Measurements from ENCODE around the gene ASPDH. TPM values are rescaled to one million over a fixed set of nuclear protein-coding genes. Genes with fewer than 3 reads are reported as not detected.

The ASPDH gene
- polyA plus RNA-seq, 4 donors = 7.2 to 13.3 (median 10.6) TPM

DNA sequence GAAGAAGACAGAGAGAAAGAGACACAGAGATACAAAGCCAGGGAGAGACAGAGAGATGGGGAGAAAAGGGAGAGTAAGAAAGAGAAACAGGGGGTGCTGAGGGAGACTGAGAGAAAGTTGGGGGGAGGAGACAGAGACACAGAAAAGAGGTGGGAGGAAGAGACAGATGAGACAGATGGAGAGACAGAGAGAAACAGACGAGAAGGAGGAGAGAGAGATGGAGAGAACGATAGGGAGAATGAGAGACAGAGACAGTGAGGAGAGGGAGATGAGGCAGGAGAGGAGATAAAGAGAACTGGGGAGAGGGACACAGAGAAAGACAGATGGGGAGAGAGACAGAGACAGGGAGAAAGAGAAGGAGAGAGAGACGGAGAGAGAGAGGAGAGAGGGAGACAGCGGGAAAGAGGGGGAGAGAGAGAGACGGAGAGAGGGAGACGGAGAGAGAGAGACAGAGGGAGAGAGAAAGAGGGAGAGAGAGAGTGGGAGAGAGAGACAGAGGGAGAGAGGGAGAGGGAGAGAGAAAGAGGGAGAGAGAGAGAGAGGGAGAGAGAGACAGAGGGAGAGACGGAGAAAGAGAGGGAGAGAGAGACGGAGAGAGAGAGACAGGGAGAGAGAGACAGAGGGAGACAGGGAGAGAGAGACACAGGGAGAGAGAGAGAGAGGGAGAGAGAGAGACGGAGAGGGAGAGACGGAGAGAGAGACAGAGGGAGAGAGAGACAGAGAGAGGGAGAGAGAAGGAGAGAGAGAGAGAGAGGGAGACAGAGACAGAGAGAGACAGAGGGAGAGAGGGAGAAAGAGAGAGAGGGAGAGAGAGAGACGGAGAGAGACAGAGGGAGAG, 15.3 kb downstream of the ASPDH start:
- no peak for DNase-seq (ENCODE audit: low read depth in 4 of 4, low spot score in 2 of 4)

DNA sequence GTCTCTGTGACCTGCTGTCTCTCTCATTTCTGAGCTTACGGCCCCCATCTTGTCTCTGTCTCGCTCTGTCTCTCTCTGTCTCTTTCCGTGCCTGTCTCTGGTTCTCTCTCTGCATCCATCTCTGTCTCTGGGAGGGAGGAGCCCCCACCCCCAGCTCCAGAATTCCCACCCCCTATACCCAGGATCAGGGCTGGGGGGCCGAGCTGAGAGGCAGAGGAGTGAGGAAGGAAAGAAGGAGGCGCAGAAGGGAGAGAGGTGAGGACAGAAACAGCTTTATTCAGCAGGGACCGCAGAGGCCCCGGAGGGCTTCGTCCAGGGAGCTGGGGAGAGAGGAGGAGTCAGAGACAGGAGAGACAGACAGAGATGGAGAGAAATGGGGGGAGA, 16.7 kb downstream of the ASPDH start:
- no peak for DNase-seq (ENCODE audit: low read depth in 4 of 4, low spot score in 2 of 4)

DNA sequence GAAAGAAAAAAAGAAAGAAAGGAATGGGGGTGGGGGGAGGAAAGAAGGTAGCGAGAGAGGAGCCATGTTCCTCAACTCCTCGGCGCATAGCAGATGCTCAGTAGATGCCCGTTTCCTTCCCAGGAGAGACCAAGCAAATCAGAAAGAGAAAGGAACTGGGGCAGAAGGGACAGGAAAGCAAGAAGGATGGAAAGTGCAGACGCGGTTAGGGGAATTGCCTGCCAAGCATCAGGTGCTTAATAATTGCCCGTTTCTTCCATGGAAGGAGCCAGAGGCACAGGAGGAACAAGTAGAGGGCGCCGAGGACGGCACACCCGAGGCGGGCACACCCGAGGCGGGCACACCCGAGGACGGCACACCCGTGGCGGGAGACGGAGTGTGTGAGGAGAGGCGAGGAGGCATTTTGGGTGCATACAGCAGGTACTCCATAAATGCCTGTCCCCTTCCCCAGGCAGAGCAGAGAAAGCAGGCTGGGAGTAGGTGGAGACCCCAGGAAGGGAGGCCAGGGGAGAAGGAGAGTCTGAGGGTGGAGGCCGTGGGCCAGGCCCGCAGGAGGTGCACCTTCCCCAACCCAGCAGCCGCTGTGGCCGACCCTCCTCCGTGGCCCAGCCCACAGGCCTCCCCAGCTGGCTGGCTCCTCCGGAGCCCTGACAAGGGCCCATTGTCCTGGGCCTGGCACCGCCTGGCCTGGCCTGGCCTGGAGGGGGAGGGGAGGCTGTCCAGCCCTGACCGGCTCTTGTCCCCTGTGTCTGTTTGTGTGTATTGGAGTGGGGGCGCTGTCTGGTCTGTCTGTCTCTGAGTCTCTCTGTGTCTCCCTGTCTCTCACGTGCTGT, 17.3 kb downstream of the ASPDH start:
- DNase-seq (ENCODE audit: low read depth in 4 of 4, low spot score in 2 of 4) = no peak

DNA sequence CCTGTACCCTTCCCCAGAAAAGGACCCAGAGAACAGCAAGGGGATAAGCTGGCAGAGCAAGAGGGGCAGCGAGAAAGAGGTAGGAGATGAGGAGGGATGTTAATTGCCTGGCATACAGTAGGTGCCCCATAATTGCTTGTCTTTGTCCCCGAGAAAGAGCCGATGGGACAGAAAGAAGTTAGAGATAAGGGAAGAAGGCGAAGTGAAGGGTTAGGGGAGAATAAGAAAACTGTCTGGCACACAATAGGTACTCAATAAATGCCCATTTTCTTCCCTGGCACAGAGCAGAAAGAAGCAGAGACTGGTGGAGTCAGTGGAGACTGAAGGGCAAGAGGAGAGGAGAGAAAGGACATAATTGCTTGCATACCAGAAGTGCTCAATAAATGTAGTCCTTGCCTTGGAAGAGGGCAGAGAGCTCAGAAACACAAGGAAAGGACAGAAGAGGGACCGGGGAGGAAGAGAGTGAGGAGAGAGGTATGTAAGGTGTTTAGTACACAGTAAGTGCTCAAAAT, 18.6 kb downstream of the ASPDH start:
- DNase-seq (ENCODE audit: low read depth in 4 of 4, low spot score in 2 of 4) = no peak

DNA sequence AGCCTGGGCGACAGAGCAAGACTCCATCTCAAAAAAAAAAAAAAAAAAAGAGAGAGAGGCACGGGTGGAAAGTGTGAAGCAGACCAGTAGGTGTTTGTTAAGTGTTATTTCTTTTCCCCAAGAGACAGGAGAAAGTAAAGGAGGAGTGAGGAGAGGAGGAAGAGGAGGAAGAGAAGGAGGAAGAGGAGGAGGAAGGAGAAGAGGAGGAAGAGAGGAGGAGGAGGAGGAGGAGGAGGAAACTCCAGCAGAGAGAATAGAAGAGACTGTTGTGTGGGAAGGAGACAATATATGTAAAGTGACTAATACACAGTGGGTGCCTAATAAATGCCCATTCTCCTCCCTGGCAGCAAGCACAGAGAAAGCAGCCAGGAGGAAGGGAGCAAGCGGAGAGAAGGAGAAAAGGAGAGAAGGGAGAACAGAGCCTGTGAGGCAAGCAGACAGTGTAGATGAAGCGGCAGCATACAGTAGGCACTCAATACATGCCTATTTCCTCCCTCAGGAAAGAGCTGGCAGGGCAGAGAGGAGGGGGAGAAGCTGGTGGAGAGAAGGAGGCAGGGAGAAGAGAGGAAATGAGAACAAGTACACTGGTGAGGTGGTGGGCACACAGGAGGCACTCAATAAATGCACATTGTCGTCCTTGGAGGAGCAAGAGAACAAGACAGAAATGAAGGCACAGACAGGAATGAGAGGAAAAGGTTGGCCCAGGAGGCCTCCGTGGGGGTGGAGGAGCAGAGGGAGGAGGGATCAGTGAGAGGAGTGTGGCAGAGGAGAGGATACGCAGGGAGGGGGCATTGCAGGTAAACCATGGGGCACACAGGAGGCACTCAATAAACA, 19.3 kb downstream of the ASPDH start:
- no peak for DNase-seq (ENCODE audit: low read depth in 4 of 4, low spot score in 2 of 4)

DNA sequence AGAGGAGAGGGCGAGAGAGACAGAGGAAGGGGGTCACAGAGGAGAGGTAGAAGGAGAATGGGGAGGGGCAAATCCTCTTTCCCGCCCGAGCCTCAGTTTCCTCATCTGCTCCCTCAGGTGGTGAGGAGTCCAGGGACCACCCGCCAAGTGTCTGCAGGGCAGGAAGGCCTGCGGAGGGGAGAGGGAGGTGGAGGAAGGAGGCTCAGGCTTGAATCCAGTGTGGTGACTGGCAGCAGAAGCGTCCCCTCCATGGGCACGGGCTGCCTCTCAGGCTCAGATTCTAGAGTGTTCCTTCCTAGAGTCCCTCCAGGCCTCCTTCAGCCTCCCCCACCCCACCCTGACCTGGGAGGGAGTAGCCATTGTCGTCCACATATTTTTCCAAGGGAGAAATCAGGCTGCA, 20.5 kb downstream of the ASPDH start:
- DNase-seq (ENCODE audit: low read depth in 4 of 4, low spot score in 2 of 4) = no peak

DNA sequence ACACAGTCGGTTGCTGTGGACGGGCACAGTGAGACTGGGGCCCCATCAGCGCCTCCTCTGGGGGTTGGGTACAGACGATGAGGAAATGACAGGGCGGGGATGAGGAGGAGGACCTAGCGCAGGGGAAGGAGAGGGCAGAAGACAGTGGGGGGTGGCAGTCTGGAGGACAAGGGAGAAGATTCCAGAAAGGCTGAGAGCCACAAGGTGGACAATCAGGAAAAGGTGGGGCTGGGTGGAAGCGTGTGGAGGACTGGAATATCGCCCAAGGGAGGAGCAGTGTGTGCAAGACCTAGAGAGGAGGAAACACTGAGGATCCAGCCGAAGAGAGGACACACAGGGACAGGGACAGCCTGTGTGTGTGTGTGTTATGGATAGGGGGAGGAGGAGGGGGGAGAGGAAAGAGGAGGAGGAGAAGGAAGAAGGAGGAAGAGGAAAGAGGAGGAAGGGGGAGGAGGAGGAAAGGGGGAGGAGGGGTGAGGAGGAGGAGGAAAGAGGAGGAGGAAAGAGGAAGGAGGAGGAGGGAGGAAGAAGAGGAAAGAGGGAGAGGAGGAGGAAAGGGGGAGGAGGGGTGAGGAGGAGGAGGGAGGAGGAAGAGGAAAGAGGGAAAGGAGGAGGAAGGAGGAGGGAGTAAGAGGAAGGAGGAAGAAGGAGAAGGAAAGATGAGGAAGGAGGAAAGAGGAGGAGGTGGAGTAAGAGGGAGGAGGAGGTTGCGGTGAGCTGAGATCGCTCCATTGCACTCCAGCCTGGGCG, 21.2 kb downstream of the ASPDH start:
- no peak for DNase-seq (ENCODE audit: low read depth in 4 of 4, low spot score in 2 of 4)

DNA sequence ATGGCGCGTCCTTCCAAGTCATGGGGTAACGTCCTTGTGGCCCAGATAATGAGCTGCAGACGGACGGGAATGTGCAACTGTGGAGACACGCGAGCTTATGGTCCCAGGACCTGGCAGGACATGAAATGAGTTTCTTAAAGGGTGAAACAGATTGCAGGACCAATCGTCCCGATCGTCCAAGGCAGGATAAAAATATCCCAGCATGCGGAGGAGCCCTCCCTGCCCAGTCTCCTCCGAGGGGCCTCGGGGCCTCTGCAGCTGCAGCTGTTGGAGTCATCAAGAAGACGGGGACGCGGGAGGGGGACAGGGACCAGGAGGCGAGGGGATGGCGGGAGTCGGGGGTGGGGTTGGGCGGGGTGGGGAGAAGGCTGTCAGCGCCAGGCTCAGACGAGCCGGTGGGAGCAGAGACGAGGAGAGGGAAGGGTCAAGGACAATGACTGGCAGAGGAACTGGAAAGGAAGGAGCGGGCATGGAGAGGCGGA, 22.7 kb downstream of the ASPDH start:
- no peak for DNase-seq (ENCODE audit: low read depth in 4 of 4, low spot score in 2 of 4)

DNA sequence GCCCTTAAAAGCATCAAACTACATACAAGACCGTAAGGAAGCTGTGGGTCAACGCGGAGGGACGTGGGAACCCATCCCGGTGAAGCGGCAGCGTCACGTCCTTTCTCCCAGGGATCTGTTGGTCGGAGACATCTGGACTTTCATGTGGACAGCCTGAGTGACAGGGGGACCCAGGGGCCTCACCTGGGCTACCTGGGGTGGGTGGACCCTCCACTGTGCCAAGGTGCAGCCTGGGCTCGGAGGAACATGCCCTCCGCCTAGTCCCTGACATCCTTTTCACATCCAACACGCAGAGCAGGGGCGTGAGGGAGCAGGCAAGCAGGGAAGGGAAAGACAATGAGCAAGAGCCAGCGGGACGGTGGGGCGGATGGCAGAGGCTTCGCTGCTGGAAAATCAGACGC, 23.3 kb downstream of the ASPDH start:
- no peak for DNase-seq (ENCODE audit: low read depth in 4 of 4, low spot score in 2 of 4)

DNA sequence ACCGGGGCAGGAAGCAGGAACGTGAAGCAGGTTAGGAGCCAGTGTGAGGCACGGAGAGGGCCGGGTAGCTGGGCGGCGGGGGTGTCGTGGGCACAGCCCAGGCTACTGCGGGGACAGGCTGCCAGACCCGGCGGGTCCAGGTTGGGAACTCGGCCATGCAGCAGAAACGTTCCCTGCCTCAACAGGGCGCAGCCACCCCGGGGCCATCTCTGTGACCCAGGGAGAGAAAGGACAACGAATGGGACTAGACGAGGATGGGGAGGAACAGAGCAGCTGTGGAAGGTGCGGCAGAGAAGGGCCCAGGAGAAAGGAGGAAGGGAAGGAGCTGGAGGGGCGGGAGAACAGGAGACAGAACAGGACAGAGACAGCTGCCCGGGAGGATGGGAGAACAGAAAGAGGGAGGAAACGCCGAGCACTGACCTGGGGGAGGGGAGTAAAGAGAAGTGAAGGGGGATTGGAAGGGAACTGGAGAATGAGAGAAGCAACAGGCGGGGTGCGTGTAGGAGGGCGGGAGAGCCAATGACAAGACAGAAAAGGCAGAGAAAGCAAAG, 24.2 kb downstream of the ASPDH start:
- no peak for DNase-seq (ENCODE audit: low read depth in 4 of 4, low spot score in 2 of 4)

DNA sequence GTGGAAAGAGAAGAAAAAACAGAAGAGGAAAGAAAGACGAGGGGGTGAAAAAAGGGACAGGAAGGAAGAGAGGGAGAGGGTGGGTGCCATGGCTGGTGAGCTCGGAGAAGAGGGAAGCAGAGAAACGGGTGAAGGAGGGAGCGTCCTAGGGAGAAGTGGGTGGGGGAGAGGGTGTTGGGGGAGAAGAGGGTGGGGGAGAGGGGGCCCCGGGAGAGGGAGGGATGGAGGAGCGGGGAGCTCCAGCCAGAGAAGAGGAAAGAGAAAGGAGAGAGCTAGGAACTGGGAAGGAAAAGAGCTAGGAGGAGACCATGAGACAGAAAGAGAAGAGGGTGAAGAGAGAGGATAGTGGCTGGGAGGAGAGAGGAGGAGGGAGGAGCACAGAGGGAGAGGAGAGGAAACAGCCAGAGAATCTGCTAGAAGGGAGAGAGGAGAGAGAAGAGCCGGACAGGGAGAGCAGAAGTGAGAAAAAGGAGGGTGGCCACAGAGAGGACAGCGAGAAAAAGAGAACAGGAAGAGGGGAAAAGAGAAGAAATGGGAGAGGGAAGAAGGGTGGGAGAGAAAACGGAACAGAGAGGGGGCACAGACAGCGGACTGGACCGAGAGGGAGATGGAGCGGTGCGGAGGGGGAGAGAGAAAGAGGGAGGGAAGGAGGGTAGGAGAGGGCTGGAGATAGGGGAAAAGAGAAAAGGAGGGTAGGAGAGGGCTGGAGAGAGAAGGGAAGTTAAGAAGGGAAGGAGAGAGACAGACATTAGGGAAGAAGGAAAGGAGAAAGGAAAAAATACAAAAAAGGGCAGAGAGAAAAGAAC, 25.1 kb downstream of the ASPDH start:
- DNase-seq (ENCODE audit: low read depth in 4 of 4, low spot score in 2 of 4) = no peak

DNA sequence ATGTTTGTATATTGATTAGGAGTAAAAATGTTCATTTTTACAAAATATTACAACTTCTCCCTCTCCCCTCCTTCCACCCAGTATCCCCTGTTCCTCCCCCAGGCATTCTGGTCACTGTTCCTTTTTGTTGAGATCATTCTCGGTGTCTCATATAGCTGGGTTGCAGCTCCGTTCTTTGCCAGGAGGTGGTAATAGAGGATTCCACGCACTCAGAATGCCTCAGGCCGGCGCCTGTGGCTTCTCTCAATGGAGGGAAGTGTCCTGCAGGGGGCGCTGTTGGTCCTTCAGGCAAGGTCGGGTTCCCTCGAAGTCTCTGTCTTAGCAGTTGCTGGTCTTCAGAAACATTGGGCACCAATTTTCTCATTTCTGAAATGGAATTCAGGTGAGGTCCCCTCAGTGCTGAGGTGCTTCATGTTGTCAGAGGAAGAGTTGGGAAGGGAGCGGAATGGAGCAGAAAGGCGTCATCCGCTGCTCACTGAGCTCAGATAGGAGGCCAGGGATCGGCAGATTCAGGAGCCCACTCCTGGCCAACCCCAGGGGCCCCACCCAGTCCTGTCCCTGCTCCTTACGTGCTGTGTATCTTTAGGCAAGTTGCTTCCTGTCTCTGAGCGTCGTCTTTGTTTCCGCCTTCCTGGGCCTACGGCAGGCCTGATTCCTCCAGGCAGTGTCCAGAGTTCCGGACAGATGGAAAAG, 26.7 kb downstream of the ASPDH start:
- no peak for DNase-seq (ENCODE audit: low read depth in 4 of 4, low spot score in 2 of 4)

DNA sequence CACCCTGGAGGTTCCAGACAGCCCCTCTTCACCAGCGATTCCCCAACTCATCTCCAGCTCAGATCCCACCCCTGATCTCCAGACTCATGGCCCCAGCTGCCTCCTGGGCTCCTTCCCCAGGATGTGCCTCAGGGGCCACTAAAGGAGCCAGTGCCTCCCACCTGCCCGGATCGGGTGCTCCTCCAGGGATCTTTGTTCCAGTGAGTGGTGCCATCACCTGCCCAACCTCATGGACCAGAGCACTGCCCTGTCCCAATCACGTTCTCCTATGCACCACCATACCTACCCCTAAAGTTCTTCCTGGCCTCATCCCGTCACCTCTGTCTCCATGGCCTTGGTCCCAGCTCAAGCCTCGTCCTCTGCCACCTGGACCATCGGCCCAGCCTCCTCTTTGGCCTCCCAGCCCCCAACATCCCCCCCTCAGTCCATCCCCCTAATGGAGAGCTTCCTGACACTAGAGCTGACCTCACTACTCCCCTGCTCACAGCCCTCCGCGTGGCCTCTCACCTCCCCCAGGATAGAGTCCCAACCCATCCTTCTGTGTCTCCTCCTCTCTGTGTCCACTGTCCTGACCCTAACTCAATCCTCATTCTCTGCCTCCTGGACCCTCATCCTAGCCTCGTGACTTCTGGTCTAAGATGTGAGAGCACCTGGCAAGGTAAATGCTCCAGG, 28.3 kb downstream of the ASPDH start:
- no peak for DNase-seq (ENCODE audit: low read depth in 4 of 4, low spot score in 2 of 4)

DNA sequence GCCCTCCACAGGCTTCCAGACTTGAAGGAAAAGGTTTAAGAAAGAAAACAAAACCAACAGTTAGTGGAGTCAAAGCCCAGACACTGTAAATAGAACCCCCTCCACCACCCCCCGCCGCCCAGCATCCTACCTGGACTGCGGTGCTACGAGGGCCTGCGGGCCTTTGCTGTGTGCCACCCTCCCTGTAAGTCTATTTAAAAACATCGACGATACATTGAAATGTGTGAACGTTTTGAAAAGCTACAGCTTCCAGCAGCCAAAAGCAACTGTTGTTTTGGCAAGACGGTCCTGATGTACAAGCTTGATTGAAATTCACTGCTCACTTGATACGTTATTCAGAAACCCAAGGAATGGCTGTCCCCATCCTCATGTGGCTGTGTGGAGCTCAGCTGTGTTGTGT, 30.8 kb downstream of the ASPDH start:
- no peak for DNase-seq (ENCODE audit: low read depth in 4 of 4, low spot score in 2 of 4)

DNA sequence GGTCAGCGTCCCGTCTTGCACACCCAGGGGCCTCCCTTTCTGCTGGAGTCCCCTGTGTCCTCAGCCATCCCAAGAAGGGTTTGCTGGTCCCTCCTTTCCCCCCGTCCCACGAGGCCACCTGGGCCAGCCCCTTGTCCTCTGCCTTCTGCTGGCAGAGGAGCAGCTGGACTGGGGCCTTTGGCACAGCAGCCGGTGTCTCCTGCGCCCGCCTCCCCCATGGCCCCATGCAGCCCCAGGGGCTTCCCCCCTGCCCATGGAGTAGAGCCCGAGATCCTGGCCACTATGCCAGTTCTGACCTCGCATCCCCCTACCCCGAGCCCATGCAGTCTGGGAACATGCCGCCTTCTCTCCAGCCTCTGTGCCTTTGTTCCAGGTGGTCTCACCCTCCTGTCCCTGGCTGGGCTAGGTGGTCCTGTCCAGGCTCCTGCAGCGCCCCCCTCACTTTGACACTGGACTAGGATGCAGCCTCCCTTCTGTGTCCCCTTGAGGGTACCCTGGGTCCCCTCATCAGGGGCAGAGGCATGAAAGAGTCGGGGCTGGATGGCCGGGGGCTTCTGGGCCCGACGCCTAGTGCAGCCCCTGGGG, 31.4 kb downstream of the ASPDH start:
- no peak for DNase-seq (ENCODE audit: low read depth in 4 of 4, low spot score in 2 of 4)

DNA sequence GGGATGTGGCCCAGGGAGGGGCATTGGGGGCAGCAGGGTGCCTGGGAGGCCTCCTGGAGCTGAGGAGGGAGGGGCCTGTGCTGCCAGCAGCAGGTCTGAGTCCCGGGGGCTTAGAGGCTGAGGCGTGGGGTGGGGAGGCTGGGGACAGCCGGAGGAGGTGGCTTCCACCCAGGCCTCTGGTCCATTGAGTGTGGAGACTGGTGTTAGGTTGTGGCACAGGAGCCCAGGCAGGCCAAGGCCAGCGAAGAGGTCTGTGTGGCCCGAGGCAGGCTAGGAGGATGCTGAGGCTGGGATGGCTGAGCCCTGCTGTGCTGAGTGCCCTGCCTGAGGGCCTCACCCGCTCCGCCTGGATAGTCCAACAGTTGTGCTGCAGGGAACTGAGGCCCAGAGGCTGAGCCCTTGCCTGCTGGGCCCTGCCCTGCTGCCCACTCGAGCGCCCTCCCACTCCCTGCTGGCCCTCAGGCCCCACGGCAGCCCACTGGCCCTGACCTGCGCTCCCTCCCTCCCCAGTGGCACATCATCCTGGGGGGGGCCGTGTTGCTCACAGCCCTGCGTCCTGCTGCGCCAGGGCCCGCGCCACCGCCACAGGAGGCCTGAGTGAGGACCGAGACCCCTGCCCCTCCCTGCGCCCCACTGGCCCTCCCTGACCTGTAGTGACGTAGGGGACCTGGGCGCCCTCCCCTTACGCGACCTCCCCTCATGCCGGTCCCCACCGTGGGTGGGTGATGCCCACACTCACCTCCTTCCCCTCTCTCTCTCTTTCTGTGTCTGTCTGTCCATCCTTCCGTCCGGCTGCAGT, 32.2 kb downstream of the ASPDH start:
- no peak for DNase-seq (ENCODE audit: low read depth in 4 of 4, low spot score in 2 of 4)
